ENCODE results near the gene OPRM1. TPM values are rescaled to one million over a fixed set of nuclear protein-coding genes. Genes with fewer than 3 reads are reported as not detected.

Gene OPRM1
- total RNA-seq, 1 experiment from 2014 or later: not detected

- Histone ChIP-seq H3K4me2 (ENCODE audit: low read length) (no peak overlapping the region), H3K9ac (ENCODE audit: low read length) (no peak overlapping the region), H3K79me2 (ENCODE audit: insufficient read depth, low read length) (no peaks in the 10 kb centered on the region), H3K9me2 (ENCODE audit: insufficient read depth) (no peaks in the 10 kb centered on the region), H3K9me3 (ENCODE audit: control insufficient read depth in 1 of 2, insufficient read depth in 1 of 2, low read depth in 1 of 2, low read length in 2 of 2) (no peaks in the 10 kb centered on the region), H3K4me1 (ENCODE audit: control insufficient read depth in 1 of 2, insufficient read depth in 2 of 2, low read length in 2 of 2) (no peaks in the 10 kb centered on the region), H4K20me1 (ENCODE audit: insufficient read depth) (no peaks in the 10 kb centered on the region), H3K27me3 (ENCODE audit: insufficient read depth, low read length) (peaks cover 17% of the 10 kb centered on the region; the same call in 1 of the 2 replicates), H3K36me3 (ENCODE audit: control insufficient read depth in 1 of 2, insufficient read depth in 2 of 2, low read length in 2 of 2) (no peaks in the 10 kb centered on the region), H2AFZ (ENCODE audit: low read depth, low read length, poor library complexity, severe bottlenecking) (no peak overlapping the region), H3K27ac (ENCODE audit: low read depth, low read length) (no peak overlapping the region), H3K4me3 (replicated peaks in 1 of 2; ENCODE audit: low read depth in 1 of 2, low read length in 2 of 2) (no peak overlapping the region)
- no peak for DNase-seq (ENCODE audit: low read depth, low spot score)
- ChIA-PET CTCF (no interaction called here), POLR2A (no interaction called here), RAD21 (ENCODE audit: low non-redundant PET in 1 of 2, low total read pairs in 2 of 2, uncharacterized antibody in 2 of 2, unreplicated experiment in 2 of 2) (no interaction called here)
- no TSS peak for BruUV-seq (replicated peaks)
- TF ChIP-seq EZH2phosphoT487 (IDR thresholded peaks at IDR 0.05; ENCODE audit: borderline replicate concordance): no peak
- TF ChIP-seq MAX (IDR thresholded peaks at IDR 0.05): no peak
- TF ChIP-seq, protein P1, sequence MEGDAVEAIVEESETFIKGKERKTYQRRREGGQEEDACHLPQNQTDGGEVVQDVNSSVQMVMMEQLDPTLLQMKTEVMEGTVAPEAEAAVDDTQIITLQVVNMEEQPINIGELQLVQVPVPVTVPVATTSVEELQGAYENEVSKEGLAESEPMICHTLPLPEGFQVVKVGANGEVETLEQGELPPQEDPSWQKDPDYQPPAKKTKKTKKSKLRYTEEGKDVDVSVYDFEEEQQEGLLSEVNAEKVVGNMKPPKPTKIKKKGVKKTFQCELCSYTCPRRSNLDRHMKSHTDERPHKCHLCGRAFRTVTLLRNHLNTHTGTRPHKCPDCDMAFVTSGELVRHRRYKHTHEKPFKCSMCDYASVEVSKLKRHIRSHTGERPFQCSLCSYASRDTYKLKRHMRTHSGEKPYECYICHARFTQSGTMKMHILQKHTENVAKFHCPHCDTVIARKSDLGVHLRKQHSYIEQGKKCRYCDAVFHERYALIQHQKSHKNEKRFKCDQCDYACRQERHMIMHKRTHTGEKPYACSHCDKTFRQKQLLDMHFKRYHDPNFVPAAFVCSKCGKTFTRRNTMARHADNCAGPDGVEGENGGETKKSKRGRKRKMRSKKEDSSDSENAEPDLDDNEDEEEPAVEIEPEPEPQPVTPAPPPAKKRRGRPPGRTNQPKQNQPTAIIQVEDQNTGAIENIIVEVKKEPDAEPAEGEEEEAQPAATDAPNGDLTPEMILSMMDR (IDR thresholded peaks at IDR 0.05 in 2 of 3, conservative IDR thresholded peaks at IDR 0.05 in 1 of 3; ENCODE audit: borderline replicate concordance in 1 of 3, insufficient read depth in 1 of 3, low read depth in 2 of 3, low read length in 2 of 3): no peak
- TF ChIP-seq ELF1 (IDR thresholded peaks at IDR 0.05; ENCODE audit: borderline replicate concordance, low read depth): no peak
- no peak for TF ChIP-seq SRF (IDR thresholded peaks at IDR 0.05; ENCODE audit: low read depth)
- TF ChIP-seq ZFX (IDR thresholded peaks at IDR 0.05): no peak
- TF ChIP-seq RAD21 (IDR thresholded peaks at IDR 0.05; ENCODE audit: low read depth): no peak
- TF ChIP-seq CEBPB (IDR thresholded peaks at IDR 0.05; ENCODE audit: low read depth): no peak
- TF ChIP-seq POLR2A (IDR thresholded peaks at IDR 0.05; ENCODE audit: borderline replicate concordance, extremely low read depth, insufficient read depth, insufficient read length): no peak
- no peak for TF ChIP-seq REST (IDR thresholded peaks at IDR 0.05; ENCODE audit: low read depth)
- TF ChIP-seq EGR1 (IDR thresholded peaks at IDR 0.05; ENCODE audit: low read depth): no peak
- ATAC-seq: no peak
- intact Hi-C loops (cut with micrococcal nuclease): no loop called here
Measured at GRCh38 chr6:154245506-154245905, 206.5 kb downstream of the OPRM1 start.
